ENCODE results near the gene GMEB2. TPM values are rescaled to one million over a fixed set of nuclear protein-coding genes. Genes with fewer than 3 reads are reported as not detected.

GMEB2 gene
- total RNA-seq, 1 experiment from 2014 or later, result 8.4 TPM

DNA sequence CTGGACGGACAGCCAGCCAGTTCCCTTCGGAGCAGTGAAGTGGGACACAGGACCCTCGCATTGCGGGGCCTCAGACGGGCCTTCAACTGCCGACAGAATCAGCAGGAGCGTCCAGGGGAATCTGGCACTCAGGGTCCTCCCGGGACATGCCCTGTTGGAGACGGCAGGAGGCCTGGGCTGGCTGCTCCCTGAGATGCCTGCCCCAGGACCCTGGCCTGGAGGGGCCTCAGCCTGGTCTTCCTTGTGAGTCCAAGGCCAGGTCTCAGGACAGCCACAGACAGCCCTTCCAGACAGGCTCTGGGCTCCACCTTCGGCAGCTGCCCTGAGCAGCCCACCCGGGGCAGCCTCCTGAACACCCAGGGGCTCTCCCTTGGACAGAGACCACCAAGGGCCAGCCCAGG lies 38.3 kb downstream of the GMEB2 start:
- Histone ChIP-seq H3K27me3 (ENCODE audit: low read length) (no peaks in the 10 kb centered on the region), H3K4me3 (ENCODE audit: low read length) (no peak overlapping the region), H3K9ac (ENCODE audit: low read length) (no peak overlapping the region), H3K79me2 (ENCODE audit: low read length) (no peaks in the 10 kb centered on the region), H2AFZ (ENCODE audit: low read length) (no peak overlapping the region), H3K9me2 (replicated peaks; ENCODE audit: insufficient read depth, low read length) (no peaks in the 10 kb centered on the region), H3K4me2 (ENCODE audit: low read depth, low read length, poor library complexity, severe bottlenecking) (no peak overlapping the region), H4K20me1 (ENCODE audit: insufficient read depth, low read depth, low read length) (no peaks in the 10 kb centered on the region), H3K36me3 (ENCODE audit: insufficient read depth, low read length) (no peaks in the 10 kb centered on the region), H3K9me3 (ENCODE audit: low read length) (no peaks in the 10 kb centered on the region), H3K4me1 (ENCODE audit: low read length) (no peaks in the 10 kb centered on the region), H3K27ac (ENCODE audit: low read length) (no peak overlapping the region)
- no peak for DNase-seq

GRCh38 chr20:63587776-63588591 lies 38.9 kb downstream of the GMEB2 start:
- no peak overlapping the region for H3K4me2 ChIP-seq (ENCODE audit: low read depth, low read length, poor library complexity, severe bottlenecking)
- H3K9me3 ChIP-seq (ENCODE audit: low read length), result no peaks in the 10 kb centered on the region
- no peak overlapping the region for H2AFZ ChIP-seq (ENCODE audit: low read length)
- DNase-seq, result no peak
- H3K36me3 ChIP-seq (ENCODE audit: insufficient read depth, low read length), result no peaks in the 10 kb centered on the region
- no peaks in the 10 kb centered on the region for H3K9me2 ChIP-seq (replicated peaks; ENCODE audit: insufficient read depth, low read length)
- H4K20me1 ChIP-seq (ENCODE audit: insufficient read depth, low read depth, low read length), result no peaks in the 10 kb centered on the region
- no peaks in the 10 kb centered on the region for H3K4me1 ChIP-seq (ENCODE audit: low read length)
- H3K4me3 ChIP-seq (ENCODE audit: low read length), result no peak overlapping the region
- no peak overlapping the region for H3K9ac ChIP-seq (ENCODE audit: low read length)
- H3K27ac ChIP-seq (ENCODE audit: low read length), result no peak overlapping the region
- no peaks in the 10 kb centered on the region for H3K27me3 ChIP-seq (ENCODE audit: low read length)
- H3K79me2 ChIP-seq (ENCODE audit: low read length), result no peaks in the 10 kb centered on the region

GRCh38 chr20:63587256-63587655 lies 39.6 kb downstream of the GMEB2 start:
- H3K4me2 ChIP-seq (ENCODE audit: low read depth, low read length, poor library complexity, severe bottlenecking), result no peak overlapping the region
- no peaks in the 10 kb centered on the region for H3K9me2 ChIP-seq (replicated peaks; ENCODE audit: insufficient read depth, low read length)
- no peaks in the 10 kb centered on the region for H4K20me1 ChIP-seq (ENCODE audit: insufficient read depth, low read depth, low read length)
- H3K27me3 ChIP-seq (ENCODE audit: low read length), result no peaks in the 10 kb centered on the region
- no peak overlapping the region for H3K27ac ChIP-seq (ENCODE audit: low read length)
- H3K9me3 ChIP-seq (ENCODE audit: low read length), result no peaks in the 10 kb centered on the region
- H3K4me3 ChIP-seq (ENCODE audit: low read length), result no peak overlapping the region
- H2AFZ ChIP-seq (ENCODE audit: low read length), result no peak overlapping the region
- no peak overlapping the region for H3K9ac ChIP-seq (ENCODE audit: low read length)
- no peaks in the 10 kb centered on the region for H3K4me1 ChIP-seq (ENCODE audit: low read length)
- no peaks in the 10 kb centered on the region for H3K36me3 ChIP-seq (ENCODE audit: insufficient read depth, low read length)
- H3K79me2 ChIP-seq (ENCODE audit: low read length), result no peaks in the 10 kb centered on the region
- DNase-seq, result no peak

DNA sequence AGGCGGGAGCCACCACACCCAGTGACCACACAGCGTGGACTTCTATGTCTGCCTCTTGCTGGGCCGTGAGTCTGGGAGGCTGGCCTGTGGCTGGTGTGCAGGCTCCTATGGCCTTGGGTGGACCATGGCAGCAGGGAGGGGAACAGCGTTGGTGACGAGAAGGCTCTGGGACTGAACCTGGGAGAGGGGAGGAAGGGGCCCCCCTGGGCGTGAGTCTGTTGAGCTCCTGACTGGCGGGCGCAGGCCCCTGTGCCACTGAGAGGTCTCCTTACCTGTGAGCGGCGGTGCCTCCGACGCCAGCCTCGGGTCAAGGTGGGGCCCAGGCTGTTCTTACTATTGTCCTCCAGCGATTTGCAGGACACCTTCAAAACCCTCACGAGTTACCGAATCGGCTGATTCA lies 40.1 kb downstream of the GMEB2 start:
- H4K20me1 ChIP-seq (ENCODE audit: insufficient read depth, low read depth, low read length), result no peaks in the 10 kb centered on the region
- no peaks in the 10 kb centered on the region for H3K79me2 ChIP-seq (ENCODE audit: low read length)
- no peaks in the 10 kb centered on the region for H3K36me3 ChIP-seq (ENCODE audit: insufficient read depth, low read length)
- H3K9me2 ChIP-seq (replicated peaks; ENCODE audit: insufficient read depth, low read length), result no peaks in the 10 kb centered on the region
- no peaks in the 10 kb centered on the region for H3K27me3 ChIP-seq (ENCODE audit: low read length)
- H3K27ac ChIP-seq (ENCODE audit: low read length), result no peak overlapping the region
- no peaks in the 10 kb centered on the region for H3K4me1 ChIP-seq (ENCODE audit: low read length)
- H3K4me2 ChIP-seq (ENCODE audit: low read depth, low read length, poor library complexity, severe bottlenecking), result no peak overlapping the region
- no peak for DNase-seq
- H3K9ac ChIP-seq (ENCODE audit: low read length), result no peak overlapping the region
- no peak overlapping the region for H3K4me3 ChIP-seq (ENCODE audit: low read length)
- H3K9me3 ChIP-seq (ENCODE audit: low read length), result no peaks in the 10 kb centered on the region
- no peak overlapping the region for H2AFZ ChIP-seq (ENCODE audit: low read length)

DNA sequence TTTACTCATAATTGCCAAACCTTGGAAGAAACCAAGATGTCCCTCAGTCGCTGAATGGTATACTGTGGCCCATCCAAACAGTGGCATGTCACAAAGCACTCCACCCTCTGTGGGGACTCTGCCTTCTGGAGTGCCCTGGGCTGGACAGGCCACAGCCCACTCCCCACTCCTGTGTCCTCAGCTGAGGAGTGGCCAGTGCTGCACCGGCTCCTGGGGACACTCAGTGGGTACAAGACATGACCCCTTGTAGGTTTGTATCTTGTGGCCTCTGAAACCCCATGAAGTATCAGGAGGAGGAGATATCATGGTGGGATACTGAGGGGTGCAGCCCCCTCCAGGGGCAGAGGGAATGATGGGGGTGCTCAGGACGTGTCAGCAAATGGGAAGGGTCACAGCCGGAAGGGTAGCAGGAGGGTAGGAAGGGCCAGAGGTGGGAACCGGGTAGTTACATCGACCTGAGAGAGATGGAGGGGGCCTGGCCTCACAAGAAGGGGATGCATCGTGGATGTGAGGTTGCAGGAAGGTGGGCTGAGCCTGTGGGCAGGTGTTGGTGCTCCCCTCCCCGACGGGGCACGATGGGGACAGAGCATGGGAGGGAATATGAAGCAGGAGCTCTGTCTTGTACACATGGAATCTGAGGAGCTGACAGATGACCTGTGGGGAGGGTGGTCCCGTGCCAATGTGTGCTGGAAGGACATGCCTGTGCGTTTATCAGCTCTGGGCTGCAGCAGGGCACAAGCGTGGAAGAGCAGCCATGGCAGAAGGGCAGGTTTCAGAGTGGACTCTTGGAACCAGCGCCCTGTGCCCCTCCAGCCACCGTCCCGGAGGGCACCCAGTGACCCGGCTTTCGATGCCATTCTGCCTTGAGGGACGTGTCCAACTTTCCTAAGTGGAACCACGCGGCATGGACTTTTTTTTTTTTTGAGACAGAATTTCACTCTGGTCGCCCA lies 41.0 kb downstream of the GMEB2 start:
- no peaks in the 10 kb centered on the region for H3K27me3 ChIP-seq (ENCODE audit: low read length)
- DNase-seq, result no peak
- peaks cover 6% of the 10 kb centered on the region; the same call in 1 of the 2 replicates for H4K20me1 ChIP-seq (ENCODE audit: insufficient read depth, low read depth, low read length)
- H3K4me2 ChIP-seq (ENCODE audit: low read depth, low read length, poor library complexity, severe bottlenecking), result no peak overlapping the region
- no peak overlapping the region for H3K27ac ChIP-seq (ENCODE audit: low read length)
- H3K79me2 ChIP-seq (ENCODE audit: low read length), result no peaks in the 10 kb centered on the region
- H2AFZ ChIP-seq (ENCODE audit: low read length), result no peak overlapping the region
- no peaks in the 10 kb centered on the region for H3K9me3 ChIP-seq (ENCODE audit: low read length)
- no peaks in the 10 kb centered on the region for H3K4me1 ChIP-seq (ENCODE audit: low read length)
- H3K4me3 ChIP-seq (ENCODE audit: low read length), result no peak overlapping the region
- no peaks in the 10 kb centered on the region for H3K36me3 ChIP-seq (ENCODE audit: insufficient read depth, low read length)
- no peaks in the 10 kb centered on the region for H3K9me2 ChIP-seq (replicated peaks; ENCODE audit: insufficient read depth, low read length)
- no peak overlapping the region for H3K9ac ChIP-seq (ENCODE audit: low read length)

- no peak overlapping the region for H3K9ac ChIP-seq (ENCODE audit: low read length)
- no peaks in the 10 kb centered on the region for H3K27me3 ChIP-seq (ENCODE audit: low read length)
- H2AFZ ChIP-seq (ENCODE audit: low read length), result no peak overlapping the region
- no peak for DNase-seq
- H3K4me2 ChIP-seq (ENCODE audit: low read depth, low read length, poor library complexity, severe bottlenecking), result no peak overlapping the region
- H3K4me1 ChIP-seq (ENCODE audit: low read length), result no peaks in the 10 kb centered on the region
- no peak overlapping the region for H3K4me3 ChIP-seq (ENCODE audit: low read length)
- H3K36me3 ChIP-seq (ENCODE audit: insufficient read depth, low read length), result no peaks in the 10 kb centered on the region
- H3K27ac ChIP-seq (ENCODE audit: low read length), result no peak overlapping the region
- H3K9me3 ChIP-seq (ENCODE audit: low read length), result no peaks in the 10 kb centered on the region
- H3K9me2 ChIP-seq (replicated peaks; ENCODE audit: insufficient read depth, low read length), result no peaks in the 10 kb centered on the region
- no peaks in the 10 kb centered on the region for H3K79me2 ChIP-seq (ENCODE audit: low read length)
- peaks cover 9% of the 10 kb centered on the region; the same call in 1 of the 2 replicates for H4K20me1 ChIP-seq (ENCODE audit: insufficient read depth, low read depth, low read length)
Observed at GRCh38 chr20:63582382-63583063, 44.4 kb downstream of the GMEB2 start.

DNA sequence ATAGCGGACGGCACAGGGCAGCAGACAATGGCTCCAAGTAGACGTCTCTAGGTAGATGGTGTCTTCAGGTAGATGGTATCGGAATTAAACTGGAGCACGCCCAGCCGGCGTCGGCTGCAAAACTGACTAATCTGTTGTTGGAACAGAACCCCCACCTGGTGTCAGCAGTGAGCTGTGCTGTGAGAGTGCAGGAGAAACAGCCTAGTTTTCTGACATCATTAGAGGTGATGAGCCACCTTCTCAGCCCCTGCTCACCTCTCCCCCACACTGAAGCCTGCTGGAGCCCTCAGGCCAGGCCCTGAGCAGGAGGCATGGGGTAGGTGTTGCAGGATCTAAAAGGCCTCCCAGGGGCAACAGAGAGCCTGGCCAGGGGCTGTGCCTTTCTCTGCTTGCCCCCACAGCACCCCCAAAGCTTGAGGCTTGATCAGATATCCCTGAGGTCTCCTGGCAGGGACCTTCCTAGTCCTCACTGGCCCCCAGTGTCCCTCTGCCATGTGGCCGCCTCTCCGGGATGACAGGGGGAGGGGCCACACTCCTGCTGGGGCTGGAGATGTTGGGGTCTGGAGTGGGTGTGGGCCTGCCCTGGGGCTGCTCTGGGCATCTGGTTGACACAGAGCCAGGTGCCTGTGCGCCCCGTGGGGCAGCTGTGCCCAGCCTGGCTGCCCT lies 46.0 kb downstream of the GMEB2 start:
- no peaks in the 10 kb centered on the region for H3K36me3 ChIP-seq (ENCODE audit: insufficient read depth, low read length)
- no peaks in the 10 kb centered on the region for H3K9me3 ChIP-seq (ENCODE audit: low read length)
- no peaks in the 10 kb centered on the region for H3K27me3 ChIP-seq (ENCODE audit: low read length)
- H3K9me2 ChIP-seq (replicated peaks; ENCODE audit: insufficient read depth, low read length), result no peaks in the 10 kb centered on the region
- H3K4me2 ChIP-seq (ENCODE audit: low read depth, low read length, poor library complexity, severe bottlenecking), result no peak overlapping the region
- no peak overlapping the region for H3K9ac ChIP-seq (ENCODE audit: low read length)
- H4K20me1 ChIP-seq (ENCODE audit: insufficient read depth, low read depth, low read length), result peaks cover 9% of the 10 kb centered on the region; the same call in 1 of the 2 replicates
- H3K79me2 ChIP-seq (ENCODE audit: low read length), result no peaks in the 10 kb centered on the region
- H2AFZ ChIP-seq (ENCODE audit: low read length), result no peak overlapping the region
- H3K4me3 ChIP-seq (ENCODE audit: low read length), result no peak overlapping the region
- H3K4me1 ChIP-seq (ENCODE audit: low read length), result no peaks in the 10 kb centered on the region
- no peak overlapping the region for H3K27ac ChIP-seq (ENCODE audit: low read length)
- peak; percentile 81 for DNase-seq
